K562 (cell line): Measurements from ENCODE around the gene METRN. TPM values are rescaled to one million over a fixed set of nuclear protein-coding genes. Genes with fewer than 3 reads are reported as not detected.

ENCODE experiments used
- GABPA ChIP-seq: fragments of 200-800 bp; sonication (Bioruptor generic); conservative IDR thresholded peaks from 2 replicates; pipeline ENCODE4 v1.6.1; 2016; ENCODE audit warnings: low read depth, missing genetic modification characterization, missing compliant biosample characterization
- GATAD2B ChIP-seq: fragments of 450-650 bp; IDR thresholded peaks from 2 replicates; pipeline ENCODE4 v1.6.1; 2017; ENCODE audit warnings: mild to moderate bottlenecking, borderline replicate concordance
- JUN ChIP-seq, 2 experiments: sonication (generic) in 1 of 2; formaldehyde crosslinking in 1 of 2; IDR thresholded peaks; 2 replicates each; pipeline versions ENCODE4 v1.6.1 to v1.8.0; 2012 to 2022; ENCODE audit warnings: borderline replicate concordance in 2 of 2, mild to moderate bottlenecking in 2 of 2, improper control_type of control experiment in 1 of 2, low read depth in 1 of 2, low read length in 1 of 2, missing genetic modification reagents in 1 of 2
- MAFG ChIP-seq: fragments of 450-650 bp; conservative IDR thresholded peaks from 2 replicates; pipeline ENCODE4 v1.6.1; 2016; ENCODE audit warnings: missing genetic modification characterization, missing compliant biosample characterization
- MBD2 ChIP-seq: sonication (generic); IDR thresholded peaks from 2 replicates; pipeline ENCODE4 v1.6.1; 2016; ENCODE audit warnings: low read depth, borderline replicate concordance
- NR3C1 ChIP-seq: sonication (generic); formaldehyde crosslinking; IDR thresholded peaks from 2 replicates; pipeline ENCODE4 v1.8.1; 2022; ENCODE audit warnings: missing genetic modification reagents
- RBBP5 ChIP-seq: fragments of 200-600 bp; sonication (generic); IDR thresholded peaks from 2 replicates; pipeline ENCODE4 v1.6.1; 2012; ENCODE audit warnings: borderline replicate concordance, mild to moderate bottlenecking, low read length, control low read depth, inconsistent platforms; ENCODE audit not compliant: insufficient read depth, poor library complexity, severe bottlenecking
- RBM22 ChIP-seq: fragments of 200-400 bp; formaldehyde crosslinking; IDR thresholded peaks from 2 replicates; pipeline ENCODE4 v1.6.1; 2018; ENCODE audit warnings: low read length, low read depth; ENCODE audit not compliant: poor library complexity, severe bottlenecking
- SIN3A ChIP-seq, 2 experiments: fragments of 150-350 bp in 1 of 2; IDR thresholded peaks; 2 replicates each; pipeline ENCODE4 v1.6.1; 2011 to 2016; ENCODE audit warnings: borderline replicate concordance in 2 of 2, low read depth in 2 of 2, low read length in 2 of 2, mild to moderate bottlenecking in 2 of 2, moderate library complexity in 2 of 2; ENCODE audit not compliant: control insufficient read depth in 1 of 2
- SRSF3 ChIP-seq: fragments of 200-400 bp; formaldehyde crosslinking; IDR thresholded peaks from 2 replicates; pipeline ENCODE4 v1.6.1; 2016; ENCODE audit warnings: mild to moderate bottlenecking, low read length, moderate library complexity; ENCODE audit not compliant: insufficient read depth
- SUPT5H ChIP-seq: fragments of 450-650 bp; IDR thresholded peaks from 2 replicates; pipeline ENCODE4 v1.6.1; 2016
- TAF1 ChIP-seq: IDR thresholded peaks from 2 replicates; pipeline ENCODE4 v1.6.1; 2011; ENCODE audit warnings: mild to moderate bottlenecking, low read length, moderate library complexity; ENCODE audit not compliant: insufficient read depth, control insufficient read depth, severe bottlenecking; ENCODE audit errors: extremely low read depth
- ZC3H4 ChIP-seq: sonication (generic); formaldehyde crosslinking; IDR thresholded peaks from 2 replicates; pipeline ENCODE4 v1.9.0; 2021; ENCODE audit warnings: missing genetic modification reagents, borderline replicate concordance
- ZNF431 ChIP-seq: sonication (generic); formaldehyde crosslinking; IDR thresholded peaks from 2 replicates; pipeline ENCODE4 v1.8.0; 2022; ENCODE audit warnings: mild to moderate bottlenecking, missing genetic modification reagents
- ZNF589 ChIP-seq: fragments of 200-800 bp; sonication (Bioruptor generic); IDR thresholded peaks from 2 replicates; pipeline ENCODE4 v1.6.1; 2016; ENCODE audit warnings: low read depth, missing genetic modification characterization, missing compliant biosample characterization
- polyA plus RNA-seq, 8 experiments: library from polyadenylated mRNA; depleted of rRNA in 4 of 8; stranded (reverse) in 5 of 8; unstranded in 3 of 8; fragments of >200 nt; fragmentation: Nextera tagmentation in 2 of 8; fragmentation: Illumina TruSeq in 1 of 8; extraction: Ambion mirVana in 2 of 8; extraction: Trizol in 1 of 8; gene quantifications; 2 replicates each; pipeline versions ENCODE4 v1.2.1 to v1.2.3, GENCODE V29; 2011 to 2014; ENCODE audit warnings: inconsistent platforms in 1 of 8, missing spikeins in 1 of 8
- total RNA-seq, 7 experiments: library from RNA; depleted of rRNA in 6 of 7; stranded (reverse); fragments of >200 nt in 6 of 7; fragmentation: Illumina TruSeq in 2 of 7; extraction: Trizol in 2 of 7; gene quantifications; 2 replicates each; pipeline versions ENCODE4 v1.2.1 to v1.2.3, GENCODE V29; 2011 to 2021; ENCODE audit warnings: low replicate concordance in 1 of 7
- TF ChIP-seq, protein P1 (sequence below): fragments of 250-450 bp; sonication (Bioruptor Pico); IDR thresholded peaks from 2 replicates; pipeline ENCODE4 v1.4.0; 2020; ENCODE audit warnings: mild to moderate bottlenecking, moderate library complexity, borderline replicate concordance
- TF ChIP-seq, protein P2 (sequence below): sonication (generic); formaldehyde crosslinking; IDR thresholded peaks from 2 replicates; pipeline ENCODE4 v1.8.1; 2023; ENCODE audit warnings: mild to moderate bottlenecking, missing genetic modification reagents
- TF ChIP-seq, protein P3 (sequence below): sonication (generic); formaldehyde crosslinking; IDR thresholded peaks from 2 replicates; pipeline ENCODE4 v1.8.1; 2022; ENCODE audit warnings: missing genetic modification reagents

METRN gene
- total and polyA plus RNA-seq, 9 of the 15 experiments (the other 6 are each of a cell fraction or from before 2014, with no cell fraction given), result 0.20 to 89.8 (median 15.4) TPM

DNA sequence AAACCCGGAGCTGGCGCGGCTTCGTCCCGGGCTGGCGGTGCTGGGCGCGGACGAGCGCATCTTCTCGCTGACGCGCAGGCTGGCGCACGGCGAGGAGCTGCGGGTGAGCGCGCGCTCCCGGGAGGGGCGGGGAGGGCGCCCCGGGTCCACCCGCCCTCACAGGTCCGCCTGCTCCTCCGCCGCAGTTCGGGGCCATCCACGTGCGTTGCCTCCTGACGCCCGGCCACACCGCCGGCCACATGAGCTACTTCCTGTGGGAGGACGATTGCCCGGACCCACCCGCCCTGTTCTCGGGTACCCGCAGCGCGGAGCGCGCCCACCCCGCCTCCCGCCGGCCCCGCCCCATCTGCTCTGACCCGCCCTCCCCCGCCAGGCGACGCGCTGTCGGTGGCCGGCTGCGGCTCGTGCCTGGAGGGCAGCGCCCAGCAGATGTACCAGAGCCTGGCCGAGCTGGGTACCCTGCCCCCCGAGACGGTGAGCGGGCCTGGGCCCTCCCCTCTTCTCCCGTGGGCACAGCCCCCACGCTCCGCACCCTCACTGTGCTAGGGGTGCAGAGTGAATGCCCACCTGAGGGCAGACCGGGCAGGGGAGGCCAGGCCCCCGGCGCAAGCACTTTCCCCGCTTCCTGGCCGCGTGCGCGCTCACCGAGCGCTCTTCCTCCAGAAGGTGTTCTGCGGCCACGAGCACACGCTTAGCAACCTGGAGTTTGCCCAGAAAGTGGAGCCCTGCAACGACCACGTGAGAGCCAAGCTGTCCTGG lies 13.4 kb downstream of the METRN start (continued):
- TF ChIP-seq RBM22 (peak; percentile 14), JUN (IDR thresholded peaks at IDR 0.05; ENCODE audit: borderline replicate concordance, low read depth, low read length) (0 out of 2 replicates have a peak, but pooled peaks have one; percentile 14), JUN (CRISPR knock-in tag; IDR thresholded peaks at IDR 0.05; ENCODE audit: borderline replicate concordance) (no peak), MAFG (tag) (no peak), GATAD2B (no peak), MBD2 (0 out of 2 replicates have a peak, but pooled peaks have one; percentile 34), ZC3H4 (0 out of 2 replicates have a peak, but pooled peaks have one; percentile 22), SRSF3 (no peak), ZNF589 (CRISPR knock-in tag) (no peak), SIN3A (IDR thresholded peaks at IDR 0.05; ENCODE audit: borderline replicate concordance in 2 of 2, control insufficient read depth in 1 of 2, low read depth in 2 of 2, low read length in 2 of 2) (peak; percentile 58 to 88; a peak in 3 of 4 replicates), NR3C1 (0 out of 2 replicates have a peak, but pooled peaks have one; percentile 14), RBBP5 (peak; percentile 21), SUPT5H (peak; percentile 64; the same call in 1 of the 2 replicates), TAF1 (peak; percentile 25), GABPA (peak; percentile 74), ZNF431 (peak; percentile 59; the same call in 1 of the 2 replicates)
- TF ChIP-seq, protein P1, sequence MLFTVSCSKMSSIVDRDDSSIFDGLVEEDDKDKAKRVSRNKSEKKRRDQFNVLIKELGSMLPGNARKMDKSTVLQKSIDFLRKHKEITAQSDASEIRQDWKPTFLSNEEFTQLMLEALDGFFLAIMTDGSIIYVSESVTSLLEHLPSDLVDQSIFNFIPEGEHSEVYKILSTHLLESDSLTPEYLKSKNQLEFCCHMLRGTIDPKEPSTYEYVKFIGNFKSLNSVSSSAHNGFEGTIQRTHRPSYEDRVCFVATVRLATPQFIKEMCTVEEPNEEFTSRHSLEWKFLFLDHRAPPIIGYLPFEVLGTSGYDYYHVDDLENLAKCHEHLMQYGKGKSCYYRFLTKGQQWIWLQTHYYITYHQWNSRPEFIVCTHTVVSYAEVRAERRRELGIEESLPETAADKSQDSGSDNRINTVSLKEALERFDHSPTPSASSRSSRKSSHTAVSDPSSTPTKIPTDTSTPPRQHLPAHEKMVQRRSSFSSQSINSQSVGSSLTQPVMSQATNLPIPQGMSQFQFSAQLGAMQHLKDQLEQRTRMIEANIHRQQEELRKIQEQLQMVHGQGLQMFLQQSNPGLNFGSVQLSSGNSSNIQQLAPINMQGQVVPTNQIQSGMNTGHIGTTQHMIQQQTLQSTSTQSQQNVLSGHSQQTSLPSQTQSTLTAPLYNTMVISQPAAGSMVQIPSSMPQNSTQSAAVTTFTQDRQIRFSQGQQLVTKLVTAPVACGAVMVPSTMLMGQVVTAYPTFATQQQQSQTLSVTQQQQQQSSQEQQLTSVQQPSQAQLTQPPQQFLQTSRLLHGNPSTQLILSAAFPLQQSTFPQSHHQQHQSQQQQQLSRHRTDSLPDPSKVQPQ (CRISPR knock-in tag), result peak; percentile 89; the same call in 1 of the 2 replicates
- TF ChIP-seq, protein P2, sequence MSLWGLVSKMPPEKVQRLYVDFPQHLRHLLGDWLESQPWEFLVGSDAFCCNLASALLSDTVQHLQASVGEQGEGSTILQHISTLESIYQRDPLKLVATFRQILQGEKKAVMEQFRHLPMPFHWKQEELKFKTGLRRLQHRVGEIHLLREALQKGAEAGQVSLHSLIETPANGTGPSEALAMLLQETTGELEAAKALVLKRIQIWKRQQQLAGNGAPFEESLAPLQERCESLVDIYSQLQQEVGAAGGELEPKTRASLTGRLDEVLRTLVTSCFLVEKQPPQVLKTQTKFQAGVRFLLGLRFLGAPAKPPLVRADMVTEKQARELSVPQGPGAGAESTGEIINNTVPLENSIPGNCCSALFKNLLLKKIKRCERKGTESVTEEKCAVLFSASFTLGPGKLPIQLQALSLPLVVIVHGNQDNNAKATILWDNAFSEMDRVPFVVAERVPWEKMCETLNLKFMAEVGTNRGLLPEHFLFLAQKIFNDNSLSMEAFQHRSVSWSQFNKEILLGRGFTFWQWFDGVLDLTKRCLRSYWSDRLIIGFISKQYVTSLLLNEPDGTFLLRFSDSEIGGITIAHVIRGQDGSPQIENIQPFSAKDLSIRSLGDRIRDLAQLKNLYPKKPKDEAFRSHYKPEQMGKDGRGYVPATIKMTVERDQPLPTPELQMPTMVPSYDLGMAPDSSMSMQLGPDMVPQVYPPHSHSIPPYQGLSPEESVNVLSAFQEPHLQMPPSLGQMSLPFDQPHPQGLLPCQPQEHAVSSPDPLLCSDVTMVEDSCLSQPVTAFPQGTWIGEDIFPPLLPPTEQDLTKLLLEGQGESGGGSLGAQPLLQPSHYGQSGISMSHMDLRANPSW (CRISPR knock-in tag), result no peak
- TF ChIP-seq, protein P3, sequence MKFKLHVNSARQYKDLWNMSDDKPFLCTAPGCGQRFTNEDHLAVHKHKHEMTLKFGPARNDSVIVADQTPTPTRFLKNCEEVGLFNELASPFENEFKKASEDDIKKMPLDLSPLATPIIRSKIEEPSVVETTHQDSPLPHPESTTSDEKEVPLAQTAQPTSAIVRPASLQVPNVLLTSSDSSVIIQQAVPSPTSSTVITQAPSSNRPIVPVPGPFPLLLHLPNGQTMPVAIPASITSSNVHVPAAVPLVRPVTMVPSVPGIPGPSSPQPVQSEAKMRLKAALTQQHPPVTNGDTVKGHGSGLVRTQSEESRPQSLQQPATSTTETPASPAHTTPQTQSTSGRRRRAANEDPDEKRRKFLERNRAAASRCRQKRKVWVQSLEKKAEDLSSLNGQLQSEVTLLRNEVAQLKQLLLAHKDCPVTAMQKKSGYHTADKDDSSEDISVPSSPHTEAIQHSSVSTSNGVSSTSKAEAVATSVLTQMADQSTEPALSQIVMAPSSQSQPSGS, result peak; percentile 38; the same call in 1 of the 2 replicates
